Liver (tissue), 9 donors: ENCODE data around the gene STEAP3. TPM values are rescaled to one million over a fixed set of nuclear protein-coding genes. Genes with fewer than 3 reads are reported as not detected.
A peak's percentile ranks its signal among the peaks of the same experiment; 100 is the strongest.

ENCODE experiments used
- DNase-seq: peaks from one replicate; pipeline ENCODE4 v3.0.0-alpha.2; 2017; ENCODE audit warnings: low spot score
- H3K27ac ChIP-seq, 2 donors: one replicate each; pipeline ENCODE4 v1.7.0; 2013; ENCODE audit warnings: inconsistent platforms in 2 of 2, low read length in 2 of 2, control low read depth in 1 of 2, low read depth in 1 of 2, mild to moderate bottlenecking in 1 of 2
- H3K27me3 ChIP-seq, 4 donors: one replicate each; pipeline versions ENCODE4 v1.6.1 to v1.7.0; 2013; ENCODE audit warnings: low read length in 3 of 4, inconsistent platforms in 1 of 4, mild to moderate bottlenecking in 1 of 4, moderate library complexity in 1 of 4; ENCODE audit not compliant: control insufficient read depth in 4 of 4, insufficient read depth in 4 of 4
- H3K36me3 ChIP-seq, 4 donors: one replicate each; pipeline versions ENCODE4 v1.6.1 to v1.7.0; 2013; ENCODE audit warnings: low read length in 3 of 4, mild to moderate bottlenecking in 3 of 4, low read depth in 1 of 4, moderate library complexity in 1 of 4; ENCODE audit not compliant: control insufficient read depth in 4 of 4, insufficient read depth in 3 of 4
- H3K4me1 ChIP-seq, 4 donors: one replicate each; pipeline versions ENCODE4 v1.6.1 to v1.7.0; 2013; ENCODE audit warnings: low read length in 3 of 4, mild to moderate bottlenecking in 3 of 4, moderate library complexity in 1 of 4; ENCODE audit not compliant: control insufficient read depth in 4 of 4, insufficient read depth in 4 of 4
- H3K4me3 ChIP-seq, 3 donors: one replicate each; pipeline versions ENCODE4 v1.6.1 to v1.7.0; 2013; ENCODE audit warnings: low read length in 3 of 3, control low read depth in 1 of 3, low read depth in 1 of 3, mild to moderate bottlenecking in 1 of 3
- H3K9ac ChIP-seq, 2 donors: one replicate each; pipeline ENCODE4 v1.7.0; 2013; ENCODE audit warnings: low read length in 2 of 2, mild to moderate bottlenecking in 2 of 2, moderate library complexity in 2 of 2, control low read depth in 1 of 2, low read depth in 1 of 2
- H3K9me3 ChIP-seq, 4 donors: one replicate each; pipeline versions ENCODE4 v1.6.1 to v1.7.0; 2013; ENCODE audit warnings: low read length in 3 of 4; ENCODE audit not compliant: control insufficient read depth in 4 of 4
- EGR1 ChIP-seq, 2 donors: IDR thresholded peaks; 2 replicates each; pipeline ENCODE4 v1.6.1; 2016 to 2018; ENCODE audit warnings: antibody characterized with exemption in 2 of 2, low read depth in 2 of 2
- FOXA1 ChIP-seq: IDR thresholded peaks from 2 replicates; pipeline ENCODE4 v1.6.1; 2016; ENCODE audit warnings: antibody characterized with exemption
- FOXA2 ChIP-seq: IDR thresholded peaks from 2 replicates; pipeline ENCODE4 v1.6.1; 2016; ENCODE audit warnings: antibody characterized with exemption
- GABPA ChIP-seq, 2 donors: IDR thresholded peaks in 1 of 2; conservative IDR thresholded peaks in 1 of 2; 2 replicates each; pipeline ENCODE4 v1.6.1; 2016; ENCODE audit warnings: antibody characterized with exemption in 2 of 2, mild to moderate bottlenecking in 1 of 2, moderate library complexity in 1 of 2
- HNF4A ChIP-seq, 2 donors: conservative IDR thresholded peaks; 2 replicates each; pipeline ENCODE4 v1.6.1; 2016; ENCODE audit warnings: antibody characterized with exemption in 2 of 2, mild to moderate bottlenecking in 2 of 2
- HNF4G ChIP-seq: IDR thresholded peaks from 2 replicates; pipeline ENCODE4 v1.6.1; 2016; ENCODE audit warnings: antibody characterized with exemption
- JUND ChIP-seq, 2 donors: IDR thresholded peaks; 2 replicates each; pipeline ENCODE4 v1.6.1; 2016; ENCODE audit warnings: antibody characterized with exemption in 2 of 2
- MAX ChIP-seq: IDR thresholded peaks from 2 replicates; pipeline ENCODE4 v1.6.1; 2016; ENCODE audit warnings: antibody characterized with exemption
- NR2F2 ChIP-seq: IDR thresholded peaks from 2 replicates; pipeline ENCODE4 v1.6.1; 2016; ENCODE audit warnings: antibody characterized with exemption
- RAD21 ChIP-seq, 2 donors: IDR thresholded peaks; 2 replicates each; pipeline ENCODE4 v1.6.1; 2016; ENCODE audit warnings: antibody characterized with exemption in 2 of 2, mild to moderate bottlenecking in 2 of 2
- RXRA ChIP-seq, 2 donors: IDR thresholded peaks; 2 replicates each; pipeline ENCODE4 v1.6.1; 2017 to 2018; ENCODE audit warnings: antibody characterized with exemption in 2 of 2, mild to moderate bottlenecking in 1 of 2
- SP1 ChIP-seq: IDR thresholded peaks from 2 replicates; pipeline ENCODE4 v1.6.1; 2018; ENCODE audit warnings: antibody characterized with exemption, mild to moderate bottlenecking
- TAF1 ChIP-seq: conservative IDR thresholded peaks from 2 replicates; pipeline ENCODE4 v1.6.1; 2016; ENCODE audit warnings: antibody characterized with exemption, mild to moderate bottlenecking
- YY1 ChIP-seq: IDR thresholded peaks from 2 replicates; pipeline ENCODE4 v1.6.1; 2016; ENCODE audit warnings: antibody characterized with exemption, mild to moderate bottlenecking
- ZBTB33 ChIP-seq: IDR thresholded peaks from 2 replicates; pipeline ENCODE4 v1.6.1; 2016; ENCODE audit warnings: antibody characterized with exemption
- WGBS: extraction: QIAGEN DNeasy Blood & Tissue Kit; methylation state at CpG from one replicate; pipeline ENCODE4 v1.1.7; 2013; 5-methylcytosine and 5-hydroxymethylcytosine counted together
- polyA plus RNA-seq, 2 donors: library from polyadenylated mRNA; stranded (reverse) in 1 of 2; unstranded in 1 of 2; fragments of 200-250 nt in 1 of 2; fragments of >200 nt in 1 of 2; fragmentation: Nextera tagmentation in 1 of 2; extraction: Ambion mirVana in 1 of 2; gene quantifications; one replicate each; pipeline versions ENCODE4 v1.2.1 to v1.2.3, GENCODE V29; 2013 to 2015
- total RNA-seq, 2 donors: library from RNA; depleted of rRNA; stranded (reverse); fragments of >200 nt; gene quantifications; one replicate each; pipeline ENCODE4 v1.2.3, GENCODE V29; 2014
- TF ChIP-seq, protein P1 (sequence below): IDR thresholded peaks from 2 replicates; pipeline ENCODE4 v1.6.1; 2016; ENCODE audit warnings: antibody characterized with exemption, mild to moderate bottlenecking
- TF ChIP-seq, protein P2 (sequence below): IDR thresholded peaks from 2 replicates; pipeline ENCODE4 v1.6.1; 2016; ENCODE audit warnings: antibody characterized with exemption
- TF ChIP-seq, protein P3 (sequence below): fragments of 150-350 bp; IDR thresholded peaks from 2 replicates; pipeline ENCODE4 v1.5.1; 2017; ENCODE audit warnings: improper control_type of control experiment, low read depth, low read length; ENCODE audit not compliant: missing input control
- donor health status: healthy.
- donor health status: healthy.
- donor health status: healthy.
- donor health status: healthy.
- donor health status: healthy.

The STEAP3 gene
- total and polyA plus RNA-seq, 4 donors = 44.4 to 158 (median 113) TPM

- DNase-seq = no peak
- WGBS = 62% methylated on average over 4 of the region's 4 CpGs
- TF ChIP-seq FOXA2 (no peak), RAD21 (IDR thresholded peaks at IDR 0.05) (no peak), RXRA (IDR thresholded peaks at IDR 0.05) (peak in 1 of 2 donors; percentile 66), HNF4A (conservative IDR thresholded peaks at IDR 0.05) (peak in 1 of 2 donors; percentile 44), YY1 (no peak), JUND (IDR thresholded peaks at IDR 0.05) (no peak), FOXA1 (no peak)
- TF ChIP-seq, protein P1, sequence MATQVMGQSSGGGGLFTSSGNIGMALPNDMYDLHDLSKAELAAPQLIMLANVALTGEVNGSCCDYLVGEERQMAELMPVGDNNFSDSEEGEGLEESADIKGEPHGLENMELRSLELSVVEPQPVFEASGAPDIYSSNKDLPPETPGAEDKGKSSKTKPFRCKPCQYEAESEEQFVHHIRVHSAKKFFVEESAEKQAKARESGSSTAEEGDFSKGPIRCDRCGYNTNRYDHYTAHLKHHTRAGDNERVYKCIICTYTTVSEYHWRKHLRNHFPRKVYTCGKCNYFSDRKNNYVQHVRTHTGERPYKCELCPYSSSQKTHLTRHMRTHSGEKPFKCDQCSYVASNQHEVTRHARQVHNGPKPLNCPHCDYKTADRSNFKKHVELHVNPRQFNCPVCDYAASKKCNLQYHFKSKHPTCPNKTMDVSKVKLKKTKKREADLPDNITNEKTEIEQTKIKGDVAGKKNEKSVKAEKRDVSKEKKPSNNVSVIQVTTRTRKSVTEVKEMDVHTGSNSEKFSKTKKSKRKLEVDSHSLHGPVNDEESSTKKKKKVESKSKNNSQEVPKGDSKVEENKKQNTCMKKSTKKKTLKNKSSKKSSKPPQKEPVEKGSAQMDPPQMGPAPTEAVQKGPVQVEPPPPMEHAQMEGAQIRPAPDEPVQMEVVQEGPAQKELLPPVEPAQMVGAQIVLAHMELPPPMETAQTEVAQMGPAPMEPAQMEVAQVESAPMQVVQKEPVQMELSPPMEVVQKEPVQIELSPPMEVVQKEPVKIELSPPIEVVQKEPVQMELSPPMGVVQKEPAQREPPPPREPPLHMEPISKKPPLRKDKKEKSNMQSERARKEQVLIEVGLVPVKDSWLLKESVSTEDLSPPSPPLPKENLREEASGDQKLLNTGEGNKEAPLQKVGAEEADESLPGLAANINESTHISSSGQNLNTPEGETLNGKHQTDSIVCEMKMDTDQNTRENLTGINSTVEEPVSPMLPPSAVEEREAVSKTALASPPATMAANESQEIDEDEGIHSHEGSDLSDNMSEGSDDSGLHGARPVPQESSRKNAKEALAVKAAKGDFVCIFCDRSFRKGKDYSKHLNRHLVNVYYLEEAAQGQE = no peak
Measured at GRCh38 chr2:119208791-119209203, 14.8 kb upstream of the STEAP3 start.

DNA sequence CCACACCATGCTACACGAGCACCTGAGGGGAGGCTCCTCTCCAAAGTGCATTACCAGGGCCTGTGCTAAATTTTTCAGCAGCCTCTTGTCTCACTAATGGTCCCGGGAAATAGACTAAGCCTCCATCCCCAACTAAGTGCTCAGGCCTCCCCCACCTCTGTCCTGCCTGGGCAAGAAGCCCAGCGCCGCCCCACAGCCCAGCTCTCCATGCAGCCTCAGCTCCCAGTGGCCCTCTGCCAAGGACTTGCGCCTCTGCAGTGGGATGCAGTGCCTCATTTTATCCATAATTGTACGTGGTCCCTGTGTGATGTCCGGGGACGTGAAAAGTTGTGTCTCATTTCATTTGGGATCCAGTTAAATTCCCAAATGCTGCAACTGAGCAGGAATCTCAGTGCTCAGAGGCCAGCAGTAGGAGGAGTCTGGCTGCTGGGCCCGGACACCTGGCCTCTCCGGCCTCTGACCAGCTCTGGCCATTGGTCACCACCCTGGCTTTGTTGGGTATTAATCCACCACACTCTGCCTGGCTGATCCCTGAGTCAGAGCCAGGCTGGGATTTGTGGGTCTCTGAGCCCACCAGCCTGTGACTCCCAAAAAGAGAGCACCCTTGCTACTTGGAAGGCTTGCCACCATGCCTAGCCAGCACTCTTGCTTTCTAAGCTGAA is 11.4 kb upstream of the STEAP3 start:
- 89% methylated on average over 10 of the region's 10 CpGs for WGBS
- Histone ChIP-seq H3K4me1 (peaks cover 2 to 30% (median 22%) of the 10 kb centered on the region in 4 donors), H3K36me3 (no peaks in the 10 kb centered on the region), H3K27ac (no peak overlapping the region), H3K9me3 (no peaks in the 10 kb centered on the region), H3K9ac (no peak overlapping the region), H3K4me3 (no peak overlapping the region), H3K27me3 (no peaks in the 10 kb centered on the region)
- no peak for DNase-seq
- TF ChIP-seq JUND (IDR thresholded peaks at IDR 0.05) (no peak), GABPA (IDR thresholded peaks at IDR 0.05 in 1 of 2, conservative IDR thresholded peaks at IDR 0.05 in 1 of 2) (no peak), FOXA1 (no peak), TAF1 (no peak), HNF4G (no peak), SP1 (no peak), MAX (no peak), EGR1 (IDR thresholded peaks at IDR 0.05; ENCODE audit: low read depth in 2 of 2) (no peak), ZBTB33 (no peak), RAD21 (IDR thresholded peaks at IDR 0.05) (no peak), HNF4A (conservative IDR thresholded peaks at IDR 0.05) (no peak), RXRA (IDR thresholded peaks at IDR 0.05) (no peak), YY1 (no peak), NR2F2 (no peak), FOXA2 (no peak)
- TF ChIP-seq, protein P1 = no peak
- TF ChIP-seq, protein P2, sequence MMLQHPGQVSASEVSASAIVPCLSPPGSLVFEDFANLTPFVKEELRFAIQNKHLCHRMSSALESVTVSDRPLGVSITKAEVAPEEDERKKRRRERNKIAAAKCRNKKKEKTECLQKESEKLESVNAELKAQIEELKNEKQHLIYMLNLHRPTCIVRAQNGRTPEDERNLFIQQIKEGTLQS = no peak
- TF ChIP-seq, protein P3, sequence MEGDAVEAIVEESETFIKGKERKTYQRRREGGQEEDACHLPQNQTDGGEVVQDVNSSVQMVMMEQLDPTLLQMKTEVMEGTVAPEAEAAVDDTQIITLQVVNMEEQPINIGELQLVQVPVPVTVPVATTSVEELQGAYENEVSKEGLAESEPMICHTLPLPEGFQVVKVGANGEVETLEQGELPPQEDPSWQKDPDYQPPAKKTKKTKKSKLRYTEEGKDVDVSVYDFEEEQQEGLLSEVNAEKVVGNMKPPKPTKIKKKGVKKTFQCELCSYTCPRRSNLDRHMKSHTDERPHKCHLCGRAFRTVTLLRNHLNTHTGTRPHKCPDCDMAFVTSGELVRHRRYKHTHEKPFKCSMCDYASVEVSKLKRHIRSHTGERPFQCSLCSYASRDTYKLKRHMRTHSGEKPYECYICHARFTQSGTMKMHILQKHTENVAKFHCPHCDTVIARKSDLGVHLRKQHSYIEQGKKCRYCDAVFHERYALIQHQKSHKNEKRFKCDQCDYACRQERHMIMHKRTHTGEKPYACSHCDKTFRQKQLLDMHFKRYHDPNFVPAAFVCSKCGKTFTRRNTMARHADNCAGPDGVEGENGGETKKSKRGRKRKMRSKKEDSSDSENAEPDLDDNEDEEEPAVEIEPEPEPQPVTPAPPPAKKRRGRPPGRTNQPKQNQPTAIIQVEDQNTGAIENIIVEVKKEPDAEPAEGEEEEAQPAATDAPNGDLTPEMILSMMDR = no peak

More at GRCh38 chr2:119208791-119209203, 14.8 kb upstream of the STEAP3 start:
- Histone ChIP-seq H3K4me3 (no peak overlapping the region), H3K27me3 (no peaks in the 10 kb centered on the region), H3K36me3 (no peaks in the 10 kb centered on the region), H3K4me1 (peaks cover 2 to 28% (median 21%) of the 10 kb centered on the region in 4 donors), H3K27ac (no peak overlapping the region), H3K9ac (no peak overlapping the region), H3K9me3 (no peaks in the 10 kb centered on the region)
